NCI-H524 treated with DMSO at 0.1 percent for 48 hours (cell line): ENCODE results near the gene ACOT8.
A peak's percentile ranks its signal among the peaks of the same experiment; 100 is the strongest.
"Not testable (repeated sequence)": the region's sequence is repeated elsewhere in the genome, so short reads cannot be mapped to it uniquely, and the experiment has no call there.

Experiments used
- DNase-seq: peaks from one replicate; lab custom pipeline; 2025; lab: John Stamatoyannopoulos, UW

The ACOT8 gene

DNA sequence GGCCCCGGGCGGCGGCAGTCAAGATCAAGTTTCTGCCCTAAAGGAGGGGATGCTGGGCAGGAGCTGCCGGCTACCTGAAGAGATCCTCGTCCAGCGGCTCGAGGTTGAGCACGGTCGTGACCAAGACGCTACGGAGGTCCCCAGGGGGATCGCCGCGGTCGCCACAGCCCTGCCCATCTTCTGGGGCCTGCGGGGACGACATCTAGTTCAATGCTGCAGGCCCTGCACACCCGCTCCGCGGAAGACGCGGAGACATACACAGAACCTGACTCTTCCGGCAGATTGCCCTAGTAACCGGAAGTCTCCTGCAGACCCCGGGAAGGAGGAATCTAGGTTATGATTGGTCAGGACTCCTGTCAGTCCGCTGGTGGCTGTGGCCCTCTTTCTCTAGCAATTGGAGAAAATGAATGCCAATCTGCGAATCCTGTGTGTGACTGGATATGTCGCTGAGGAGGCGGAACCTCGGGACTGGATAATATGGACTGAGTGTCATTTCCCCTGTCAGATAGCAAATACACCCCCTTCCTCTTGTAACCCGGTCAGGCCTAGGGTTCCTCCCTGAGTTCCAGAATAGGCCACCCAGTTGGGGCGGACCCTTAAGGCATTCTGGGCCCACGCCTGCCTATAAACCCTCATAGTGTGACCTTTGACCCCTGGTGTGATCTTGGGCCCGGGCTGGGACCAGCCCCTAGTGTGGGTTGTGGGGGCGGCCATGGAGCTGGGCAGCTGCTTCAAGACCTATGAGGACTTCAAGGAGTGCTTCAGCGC lies at the start of gene ACOT8, which contains the start of gene ZSWIM3:
Gene ACOT8 (minus strand): TSS at position 279 of the 768 bp plus-strand sequence. CDS start 77 bp downstream, at position 202.
Gene ZSWIM3 (plus strand): TSS at position 501 of the 768 bp plus-strand sequence. CDS start 212 bp downstream, at position 713.
- peak; percentile 96 for DNase-seq

DNA sequence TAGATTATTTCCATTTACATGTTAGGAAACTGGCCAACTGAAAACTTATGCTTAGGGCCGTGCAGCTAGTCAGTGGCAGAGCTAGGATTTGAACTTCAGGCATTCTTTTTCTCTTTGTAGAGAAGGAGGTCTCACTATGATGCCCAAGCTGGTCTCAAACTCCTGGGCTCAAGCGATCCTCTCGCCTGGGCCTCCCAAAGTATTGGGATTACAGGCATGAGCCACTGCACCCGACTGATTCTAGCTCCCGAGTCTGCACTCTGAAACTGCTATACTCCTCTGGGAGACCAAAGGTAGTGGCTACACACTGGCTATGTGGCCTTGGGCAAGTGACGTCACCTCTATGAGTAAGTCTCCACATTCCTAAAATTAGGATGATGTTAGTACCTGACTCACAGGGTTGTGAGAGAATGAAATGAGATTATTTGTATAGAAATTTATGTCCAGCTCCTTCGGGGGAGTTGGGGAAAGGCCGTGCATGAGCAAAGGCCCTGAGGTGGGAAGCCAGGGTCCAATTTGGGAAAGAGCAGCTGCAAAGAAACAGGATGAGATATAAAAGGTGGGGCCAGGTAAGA lies 48.4 kb upstream of the ACOT8 start:
- no peak for DNase-seq

DNA sequence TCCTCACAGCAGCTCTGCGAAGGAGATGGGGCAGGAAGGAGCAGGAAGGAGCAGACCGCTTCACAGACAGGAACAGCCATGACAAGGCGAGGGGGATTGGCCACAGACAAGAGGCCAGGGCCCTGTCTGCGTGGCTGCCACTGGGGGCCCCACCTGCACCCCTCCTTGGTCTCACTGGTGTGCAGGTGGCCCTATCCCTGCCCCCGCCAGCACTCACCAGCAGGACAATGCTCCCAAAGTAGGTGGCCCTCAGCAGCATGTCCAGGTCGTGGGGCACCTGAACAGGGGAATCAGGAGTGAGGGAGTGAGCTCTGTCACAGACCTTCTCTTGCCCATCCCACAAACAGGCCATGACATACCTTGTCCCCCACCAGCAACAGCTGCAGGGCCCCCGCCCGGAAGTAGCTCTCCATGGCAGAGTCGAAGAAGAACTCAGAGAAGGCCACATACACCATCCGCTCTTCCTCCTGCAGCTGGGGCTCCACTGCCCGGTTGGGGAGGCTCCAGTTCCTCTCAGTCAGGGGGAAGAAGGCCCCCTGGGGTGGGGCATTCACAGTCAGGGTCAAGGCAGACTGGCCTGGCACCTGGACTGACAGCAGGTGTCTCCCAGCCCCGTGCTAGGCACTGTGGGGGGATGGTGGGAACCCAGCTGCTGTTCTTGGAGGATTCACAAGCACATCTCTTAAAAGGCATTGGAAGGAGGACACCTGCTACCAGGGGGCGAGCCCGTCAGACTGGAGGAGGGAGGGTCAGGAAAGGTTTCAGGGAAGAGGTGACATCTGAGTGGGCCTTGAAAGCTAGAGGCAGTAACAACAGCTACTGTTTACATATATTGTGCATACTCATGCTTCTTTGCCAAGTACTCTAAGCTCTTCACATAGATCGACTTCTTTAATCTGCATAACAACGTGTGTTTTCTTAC lies 47.7 kb upstream of the ACOT8 start:
- no peak for DNase-seq

DNA sequence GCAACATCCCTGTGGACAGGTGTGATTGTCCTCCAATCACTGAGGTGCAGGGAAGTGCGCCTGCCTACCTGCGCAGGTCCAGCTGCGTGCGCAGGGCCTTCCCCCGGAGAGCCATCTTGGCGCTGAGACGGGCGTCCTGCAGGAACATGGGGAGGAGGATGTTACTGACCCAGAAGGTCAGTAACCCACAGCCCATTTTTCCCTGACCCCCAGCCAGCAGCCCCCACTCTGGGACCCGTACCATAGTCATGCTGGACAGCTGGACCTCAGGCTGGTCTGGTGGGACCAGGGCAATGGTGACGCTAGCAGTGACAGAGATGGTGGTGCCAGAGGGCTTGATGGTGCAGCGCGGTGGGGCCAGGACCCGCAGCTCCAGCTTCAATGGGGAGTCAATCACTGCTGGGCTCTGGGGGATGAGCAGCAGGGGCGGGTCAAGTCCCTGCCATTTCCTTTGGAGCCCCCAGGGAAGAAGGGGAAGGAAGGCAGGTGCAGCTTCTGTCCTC lies 45.1 kb upstream of the ACOT8 start:
- no peak for DNase-seq

DNA sequence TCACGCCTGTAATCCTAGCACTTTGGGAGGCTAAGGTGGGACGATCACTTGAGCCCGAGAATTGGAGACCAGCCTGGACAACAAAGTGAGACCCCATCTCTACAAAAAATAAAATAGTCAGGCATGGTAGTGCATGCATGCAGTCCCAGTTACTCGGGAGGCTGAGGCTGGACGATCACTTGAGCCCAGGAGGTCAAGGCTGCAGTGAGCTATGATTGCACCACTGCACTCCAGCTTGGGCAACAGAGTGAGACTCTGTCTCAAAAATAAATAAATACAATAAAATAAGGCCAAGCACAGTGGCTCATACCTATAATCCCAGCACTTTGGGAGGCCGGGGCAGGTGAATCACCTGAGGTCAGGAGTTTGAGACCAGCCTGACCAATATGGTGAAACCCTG lies 44.1 kb upstream of the ACOT8 start:
- not testable (repeated sequence) for DNase-seq

DNA sequence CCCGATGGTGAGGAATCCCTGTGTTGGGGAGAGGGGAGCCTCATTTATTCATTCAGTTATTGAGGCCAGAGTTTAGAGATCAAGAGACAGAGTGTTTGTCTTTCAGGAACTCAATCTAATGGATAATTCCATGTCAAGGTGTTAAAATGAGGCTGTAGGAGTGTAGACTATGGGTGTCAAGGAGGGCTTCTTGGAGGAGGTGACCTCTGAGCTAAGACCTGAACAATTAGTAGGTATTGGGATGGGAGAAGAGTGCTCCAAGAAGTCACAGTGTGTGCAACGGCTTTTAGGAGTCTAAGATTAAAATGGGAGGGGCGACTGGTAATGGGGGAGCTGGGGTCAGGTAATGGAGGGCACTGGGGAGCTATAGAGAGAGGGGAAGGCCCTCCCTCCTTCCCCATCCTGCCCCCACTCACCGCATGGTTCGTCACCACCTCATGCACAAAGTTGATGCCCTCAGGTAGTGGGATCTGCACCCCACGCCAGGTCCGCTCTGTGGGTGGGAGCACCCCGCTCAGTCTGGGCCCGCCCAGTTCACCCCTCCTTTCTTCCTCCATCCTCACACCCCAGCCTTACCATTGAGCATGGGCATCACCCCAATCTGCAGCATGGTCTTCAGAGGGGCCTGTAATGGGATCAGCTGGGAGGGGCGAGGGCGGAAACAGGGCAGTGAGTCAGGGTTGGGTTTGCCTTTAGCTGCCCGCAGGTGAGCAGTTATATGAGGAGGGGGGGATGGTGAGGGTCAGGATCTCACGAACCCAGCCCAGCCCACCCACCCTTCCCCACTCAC lies 42.0 kb upstream of the ACOT8 start:
- no peak for DNase-seq

DNA sequence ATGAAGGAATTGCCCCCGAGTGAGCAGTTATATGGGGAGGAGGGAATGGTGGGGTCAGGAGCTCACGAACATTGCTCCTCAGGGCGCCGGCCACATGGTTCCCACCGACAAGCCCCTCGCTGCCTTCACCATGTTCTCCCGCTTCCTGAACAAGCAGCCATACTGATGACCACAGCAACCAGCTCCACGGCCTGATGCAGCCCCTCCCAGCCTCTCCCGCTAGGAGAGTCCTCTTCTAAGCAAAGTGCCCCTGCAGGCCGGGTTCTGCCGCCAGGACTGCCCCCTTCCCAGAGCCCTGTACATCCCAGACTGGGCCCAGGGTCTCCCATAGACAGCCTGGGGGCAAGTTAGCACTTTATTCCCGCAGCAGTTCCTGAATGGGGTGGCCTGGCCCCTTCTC lies 41.1 kb upstream of the ACOT8 start:
- DNase-seq = no peak

DNA sequence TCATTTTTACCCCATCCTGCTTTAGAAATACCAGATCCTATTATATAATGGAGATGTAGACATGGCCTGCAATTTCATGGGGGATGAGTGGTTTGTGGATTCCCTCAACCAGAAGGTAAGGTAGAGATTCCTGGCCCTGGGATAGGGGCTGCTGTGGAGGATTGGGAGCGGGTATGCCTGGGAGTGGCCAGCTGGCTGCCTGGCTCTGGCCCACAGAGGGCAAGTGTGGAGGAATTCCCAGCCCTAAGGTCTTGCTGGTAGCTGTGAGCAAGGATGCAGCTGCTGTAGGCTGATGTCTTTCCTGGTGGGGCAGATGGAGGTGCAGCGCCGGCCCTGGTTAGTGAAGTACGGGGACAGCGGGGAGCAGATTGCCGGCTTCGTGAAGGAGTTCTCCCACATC lies 40.5 kb upstream of the ACOT8 start:
- no peak for DNase-seq

DNA sequence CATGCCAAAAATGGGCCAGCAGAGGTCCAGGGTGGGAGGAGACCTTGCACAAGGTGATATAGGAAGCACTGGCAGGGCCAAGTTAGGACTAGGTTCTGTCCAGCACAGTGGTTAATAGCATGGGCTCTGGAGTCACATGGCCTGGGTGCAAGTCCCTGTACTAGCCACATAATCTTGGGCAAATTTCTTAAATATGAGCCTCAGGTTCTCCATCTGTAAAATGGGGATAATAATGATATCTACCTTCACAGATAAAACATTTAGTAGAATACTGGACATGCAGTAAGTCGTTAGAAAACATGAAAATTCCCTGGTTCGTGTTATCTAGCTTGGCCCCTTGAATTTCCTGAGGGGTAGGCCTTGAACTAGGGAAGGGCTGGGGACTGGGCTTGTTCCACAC lies 40.1 kb upstream of the ACOT8 start:
- DNase-seq = no peak

DNA sequence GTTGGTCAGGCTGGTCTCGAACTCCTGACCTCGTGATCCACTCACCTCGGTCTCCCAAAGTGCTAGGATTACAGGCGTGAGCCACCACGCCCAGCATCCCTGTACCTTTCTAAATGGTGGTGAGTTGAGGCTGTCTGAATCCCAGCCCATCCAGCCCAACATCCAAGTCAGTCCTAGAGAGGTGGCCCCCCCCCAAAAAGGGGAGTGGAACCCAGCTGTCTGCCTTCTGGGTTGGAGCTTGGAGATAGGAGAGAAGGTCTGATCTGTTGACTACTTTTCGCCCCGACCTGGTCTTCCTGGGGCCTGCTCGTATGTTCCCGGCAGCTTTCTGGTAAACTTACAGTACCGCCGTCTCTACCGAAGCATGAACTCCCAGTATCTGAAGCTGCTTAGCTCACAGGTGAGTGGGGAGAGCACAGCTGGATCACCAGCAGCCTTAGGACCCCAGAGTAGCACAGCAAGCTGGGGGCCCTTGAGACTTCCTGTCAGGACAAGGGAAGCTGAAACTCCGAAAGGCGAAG lies 39.5 kb upstream of the ACOT8 start:
- DNase-seq = no peak

DNA sequence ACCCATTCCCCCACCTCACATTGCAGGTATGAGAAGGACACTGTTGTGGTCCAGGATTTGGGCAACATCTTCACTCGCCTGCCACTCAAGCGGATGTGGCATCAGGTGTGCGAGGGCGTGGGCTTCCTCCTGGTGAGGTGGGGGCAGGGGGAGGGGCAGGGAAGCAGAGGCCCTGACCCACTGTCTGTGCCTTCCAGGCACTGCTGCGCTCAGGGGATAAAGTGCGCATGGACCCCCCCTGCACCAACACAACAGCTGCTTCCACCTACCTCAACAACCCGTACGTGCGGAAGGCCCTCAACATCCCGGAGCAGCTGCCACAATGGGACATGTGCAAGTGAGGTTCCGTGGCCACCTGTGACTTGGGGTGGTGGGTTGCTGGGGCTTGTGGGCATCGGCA lies 37.6 kb upstream of the ACOT8 start:
- DNase-seq = no peak

DNA sequence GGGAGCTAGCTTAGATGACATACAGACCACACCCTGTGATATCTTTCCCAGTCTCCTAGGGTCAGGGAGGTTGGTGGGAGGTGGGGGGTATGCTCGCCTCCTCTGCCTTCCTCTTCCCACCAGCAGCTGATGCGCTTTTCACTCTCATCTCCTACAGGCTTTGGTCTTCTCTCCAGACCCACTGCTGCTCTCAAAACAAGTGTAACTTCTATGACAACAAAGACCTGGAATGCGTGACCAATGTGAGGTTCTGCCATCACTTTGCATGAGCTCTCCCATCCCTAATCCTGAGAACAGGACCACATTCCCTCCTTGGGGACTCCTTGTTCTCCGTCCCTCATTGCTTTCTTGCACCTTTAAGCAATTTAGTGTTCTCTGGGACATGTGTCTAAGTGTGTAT lies 36.6 kb upstream of the ACOT8 start:
- no peak for DNase-seq

DNA sequence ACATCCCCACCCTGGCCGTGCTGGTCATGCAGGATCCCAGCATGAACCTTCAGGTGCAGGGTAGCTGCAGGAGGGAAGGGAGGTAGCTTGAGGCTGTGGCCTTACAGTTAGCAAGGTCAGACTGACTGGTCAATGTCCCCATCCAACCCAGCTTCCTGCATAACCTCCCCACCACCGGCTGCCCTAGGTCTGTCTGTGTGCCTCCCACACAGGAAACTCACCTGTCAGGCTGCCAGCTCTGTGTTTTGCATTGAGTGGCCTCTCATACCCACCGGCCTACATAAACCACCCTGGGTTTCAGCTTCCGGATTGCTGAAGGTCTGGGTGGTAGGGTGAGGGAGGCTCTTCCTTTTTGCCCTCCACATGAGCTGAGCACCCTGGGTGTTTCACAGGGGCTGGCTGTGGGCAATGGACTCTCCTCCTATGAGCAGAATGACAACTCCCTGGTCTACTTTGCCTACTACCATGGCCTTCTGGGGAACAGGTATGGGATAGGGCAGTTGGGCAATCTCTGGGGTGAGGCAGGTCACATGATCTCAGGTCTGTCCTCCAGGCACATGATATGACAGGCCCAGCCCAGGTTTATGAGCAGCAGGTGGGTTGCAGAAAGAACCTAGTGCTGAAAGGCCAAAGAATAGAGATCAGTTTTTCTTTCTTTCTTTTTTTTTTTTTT lies 35.8 kb upstream of the ACOT8 start:
- no peak for DNase-seq

DNA sequence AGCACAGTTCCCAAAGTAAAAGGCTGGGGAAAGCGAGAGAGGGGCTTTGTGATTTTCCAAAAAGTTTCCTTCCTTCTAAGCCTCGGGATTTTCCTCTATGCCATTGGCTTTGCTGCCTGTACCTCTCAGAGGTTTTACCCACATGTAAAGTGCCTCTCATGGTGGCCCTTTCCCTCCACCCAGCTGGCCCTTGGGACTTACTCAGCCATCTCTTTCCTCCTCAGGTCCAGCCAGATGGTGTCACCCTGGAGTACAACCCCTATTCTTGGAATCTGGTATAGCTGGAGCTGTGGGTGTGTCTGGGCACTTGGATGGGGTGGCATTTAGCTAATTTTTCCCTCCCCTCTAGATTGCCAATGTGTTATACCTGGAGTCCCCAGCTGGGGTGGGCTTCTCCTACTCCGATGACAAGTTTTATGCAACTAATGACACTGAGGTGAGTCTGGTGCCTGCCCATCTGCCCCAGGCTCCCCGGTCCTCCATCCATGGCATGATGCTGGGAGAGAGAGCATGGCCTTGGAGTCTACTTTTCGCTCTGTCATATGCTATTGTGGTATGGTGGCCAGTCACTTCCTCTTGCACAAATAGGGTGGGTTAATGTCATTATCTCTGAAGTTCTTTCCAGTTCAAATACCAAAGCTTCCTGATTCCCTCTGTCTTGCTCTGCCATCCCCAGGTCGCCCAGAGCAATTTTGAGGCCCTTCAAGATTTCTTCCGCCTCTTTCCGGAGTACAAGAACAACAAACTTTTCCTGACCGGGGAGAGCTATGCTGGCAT lies 35.0 kb upstream of the ACOT8 start:
- DNase-seq = no peak

DNA sequence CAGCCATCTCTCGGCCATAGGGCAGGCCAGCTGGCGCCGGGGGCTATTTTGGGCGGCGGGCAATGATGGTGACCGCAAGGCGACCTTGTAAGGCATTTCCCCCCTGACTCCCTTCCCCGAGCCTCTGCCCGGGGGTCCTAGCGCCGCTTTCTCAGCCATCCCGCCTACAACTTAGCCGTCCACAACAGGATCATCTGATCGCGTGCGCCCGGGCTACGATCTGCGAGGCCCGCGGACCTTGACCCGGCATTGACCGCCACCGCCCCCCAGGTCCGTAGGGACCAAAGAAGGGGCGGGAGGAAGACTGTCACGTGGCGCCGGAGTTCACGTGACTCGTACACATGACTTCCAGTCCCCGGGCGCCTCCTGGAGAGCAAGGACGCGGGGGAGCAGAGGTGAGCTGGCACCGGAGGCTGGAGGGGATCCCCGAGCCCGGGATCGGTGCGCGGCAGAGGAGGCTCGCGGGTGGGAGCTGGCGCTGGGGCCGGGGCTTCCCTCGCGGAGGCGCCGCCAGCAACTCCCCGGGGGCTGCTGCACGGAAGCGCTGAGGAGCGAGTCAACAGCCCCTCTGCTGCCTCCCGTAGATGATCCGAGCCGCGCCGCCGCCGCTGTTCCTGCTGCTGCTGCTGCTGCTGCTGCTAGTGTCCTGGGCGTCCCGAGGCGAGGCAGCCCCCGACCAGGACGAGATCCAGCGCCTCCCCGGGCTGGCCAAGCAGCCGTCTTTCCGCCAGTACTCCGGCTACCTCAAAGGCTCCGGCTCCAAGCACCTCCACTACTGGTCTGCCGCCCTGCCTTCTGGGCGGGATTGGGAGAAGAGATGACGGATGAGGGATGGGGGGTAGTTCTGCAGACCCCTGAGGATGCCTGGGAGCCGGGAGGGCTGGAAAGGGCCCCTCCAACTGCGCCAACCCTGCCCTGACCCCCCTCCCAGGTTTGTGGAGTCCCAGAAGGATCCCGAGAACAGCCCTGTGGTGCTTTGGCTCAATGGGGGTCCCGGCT lies 34.1 kb upstream of the ACOT8 start, which contains the start of the genes CTSA and NEURL2:
Gene CTSA (plus strand): TSS at position 351 of the 999 bp plus-strand sequence. CDS start 234 bp downstream, at position 585.
Gene NEURL2 (minus strand): TSS at position 224 of the 999 bp plus-strand sequence. CDS start 217 bp downstream, at position 7.
- no peak for DNase-seq

DNA sequence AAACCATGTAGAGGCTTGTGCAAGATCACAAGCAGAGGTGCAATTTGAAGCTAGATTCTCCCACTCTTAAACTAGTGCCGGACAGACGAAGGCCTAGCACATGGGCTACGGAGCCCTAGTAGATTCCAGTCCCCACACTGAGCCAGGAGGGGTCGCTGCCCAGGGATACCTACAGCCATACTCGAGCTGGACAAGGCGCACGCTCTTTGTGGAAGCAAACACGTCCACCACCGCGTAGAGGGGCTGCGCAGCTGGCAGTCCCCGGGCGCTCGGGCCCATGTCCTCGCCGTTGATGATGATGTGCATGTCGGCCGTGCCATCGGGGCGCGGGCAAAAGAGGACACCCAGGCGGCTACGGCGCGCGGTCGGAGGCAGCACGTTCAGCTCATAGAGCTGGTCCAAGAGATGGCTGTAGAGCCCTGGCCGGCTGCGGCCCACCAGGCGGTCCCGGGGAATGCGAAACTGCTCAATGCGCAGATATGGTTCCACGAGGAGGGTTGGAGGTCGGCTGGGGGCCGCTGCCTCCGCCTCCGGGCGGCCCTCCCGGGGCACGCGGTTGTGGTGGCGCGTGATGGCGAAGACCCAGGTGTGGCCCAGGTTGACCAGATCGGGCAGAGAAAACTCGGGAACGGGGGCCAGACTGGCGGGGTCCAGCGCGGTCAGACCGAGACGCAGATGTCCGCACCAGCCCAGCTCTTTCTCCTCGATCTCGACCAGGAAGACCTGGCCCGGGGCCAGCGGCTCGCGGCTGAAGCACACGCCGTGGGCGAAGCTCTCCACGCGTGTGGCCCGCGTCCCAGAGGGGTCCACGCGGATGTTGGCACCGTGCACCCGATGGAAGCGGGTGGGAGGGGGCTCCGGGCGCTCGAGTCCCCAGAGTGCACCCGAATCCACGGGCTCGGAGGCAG lies 33.1 kb upstream of the ACOT8 start:
- DNase-seq = no peak

DNA sequence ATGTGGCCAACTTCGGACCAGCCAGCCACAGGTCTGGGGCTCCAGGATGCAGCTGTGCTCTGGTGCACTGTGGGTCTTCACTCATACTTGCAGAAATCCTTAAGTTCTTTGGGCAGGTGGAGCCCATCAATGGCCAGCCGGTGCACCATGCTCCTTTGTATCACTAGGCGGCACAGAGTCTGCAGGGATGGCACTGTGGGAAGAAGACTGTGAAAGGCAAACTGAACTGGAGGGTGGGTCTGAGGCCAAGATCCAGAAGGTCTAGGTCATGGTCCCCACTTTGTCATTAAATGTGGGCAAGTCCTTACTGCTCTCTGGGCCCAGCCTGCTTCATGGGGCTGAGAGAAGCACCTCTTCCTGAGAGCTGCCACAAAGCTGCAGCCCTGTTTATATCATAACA lies 31.5 kb upstream of the ACOT8 start:
- DNase-seq = no peak
